GM21786 (cell line): ENCODE data around the gene TAS2R30.
"Not testable (repeated sequence)": the region's sequence is repeated elsewhere in the genome, so short reads cannot be mapped to it uniquely, and the experiment has no call there.

Source experiments
- ATAC-seq: cut with Tn5 transposase; IDR thresholded peaks from one replicate; pipeline ENCODE4 v1.9.1; 2021; ENCODE audit not compliant: unreplicated experiment

The TAS2R30 gene

DNA sequence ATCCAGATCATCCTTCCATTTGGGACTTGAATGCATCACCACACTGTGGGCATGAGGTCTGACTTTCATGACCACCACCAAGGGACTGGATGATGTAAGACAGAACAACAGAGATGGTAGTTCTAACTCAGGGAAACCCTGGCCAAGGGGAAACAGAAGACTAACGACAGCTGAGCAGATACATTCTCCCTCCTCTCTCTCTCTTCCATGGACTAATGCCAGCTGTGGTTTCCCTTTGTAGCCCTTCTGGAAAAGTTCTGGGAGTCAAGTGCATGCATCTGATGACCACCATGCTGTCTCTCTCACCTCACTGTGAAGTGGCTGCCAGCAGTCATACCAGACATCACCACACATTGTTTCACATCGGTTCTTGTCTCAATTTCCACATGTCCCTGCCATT is 3.4 kb downstream of the TAS2R30 start:
- no peak for ATAC-seq

GRCh38 chr12:11130382-11130781 is 4.1 kb downstream of the TAS2R30 start:
- ATAC-seq: no peak

DNA sequence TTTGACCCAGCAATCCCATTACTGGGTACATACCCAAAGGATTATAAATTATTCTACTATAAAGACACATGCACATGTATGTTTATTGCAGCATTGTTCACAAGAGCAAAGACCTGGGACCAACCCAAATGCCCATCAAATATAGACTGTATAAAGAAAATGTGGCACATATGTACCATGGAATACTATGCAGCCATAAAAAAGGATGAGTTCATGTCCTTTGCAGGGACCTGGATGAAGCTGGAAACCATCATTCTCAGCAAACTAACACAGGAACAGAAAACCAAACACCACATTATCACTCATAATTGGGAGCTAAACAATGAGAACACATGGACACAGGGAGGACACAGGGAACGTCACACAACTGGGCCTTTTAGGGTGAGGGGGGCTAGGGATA is 20.3 kb downstream of the TAS2R30 start:
- not testable (repeated sequence) for ATAC-seq

GRCh38 chr12:11111213-11111612 is 23.2 kb downstream of the TAS2R30 start:
- not testable (repeated sequence) for ATAC-seq

DNA sequence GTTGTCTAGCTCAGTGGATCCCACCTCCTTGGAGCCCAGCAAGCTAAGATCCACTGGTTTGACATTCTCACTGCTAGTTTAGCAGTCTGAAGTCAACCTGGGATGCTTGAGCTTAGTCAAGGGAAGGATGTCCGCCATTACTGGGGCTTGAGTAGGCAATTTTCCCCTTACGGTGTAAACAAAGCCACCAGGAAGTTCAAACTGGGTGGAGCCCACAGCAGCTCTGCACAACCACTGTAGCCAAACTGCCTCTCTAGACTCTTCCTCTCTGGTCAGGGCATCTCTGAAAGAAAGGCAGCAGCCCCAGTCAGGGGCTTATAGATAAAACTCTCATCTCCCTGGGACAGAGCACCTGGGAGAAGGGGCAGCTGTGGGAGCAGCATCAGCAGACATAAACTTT is 25.6 kb downstream of the TAS2R30 start:
- ATAC-seq: no peak

DNA sequence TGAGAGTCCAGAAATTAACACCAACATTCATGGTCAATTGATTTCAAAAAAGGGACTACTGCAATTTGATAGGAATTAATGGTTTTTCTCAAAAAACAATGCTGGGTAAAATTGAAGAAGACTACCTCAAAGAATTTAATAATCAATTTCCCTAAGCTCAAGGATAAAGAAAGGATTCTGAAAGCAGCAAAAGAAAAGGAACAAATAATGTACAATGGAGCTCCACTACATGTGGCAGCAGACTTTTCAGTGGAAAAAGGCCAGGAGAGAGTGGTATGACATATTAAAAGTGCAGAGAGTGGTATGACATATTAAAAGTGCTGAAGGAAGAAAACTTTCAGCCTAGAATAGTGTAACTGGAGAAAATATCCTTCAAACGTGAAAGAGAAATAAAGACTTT is 26.7 kb downstream of the TAS2R30 start:
- no peak for ATAC-seq

DNA sequence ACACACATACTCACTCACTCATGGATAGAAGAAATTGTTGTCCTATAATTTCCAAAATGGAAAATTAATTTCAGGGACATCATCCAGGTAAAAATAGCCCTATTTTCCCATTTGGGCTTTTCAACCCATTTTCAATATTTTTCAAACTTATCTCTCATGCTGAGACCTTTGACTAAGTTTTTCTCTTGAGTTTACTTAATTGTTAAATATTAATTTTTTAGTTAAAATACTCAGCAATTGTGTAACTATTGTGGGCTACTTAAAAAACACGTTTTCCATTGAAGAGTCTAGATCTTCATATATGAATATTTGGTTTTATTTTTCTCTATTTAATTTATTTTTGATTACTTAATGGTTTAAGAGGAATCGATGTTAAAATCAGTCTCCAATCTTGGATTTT is 28.2 kb downstream of the TAS2R30 start:
- no peak for ATAC-seq

DNA sequence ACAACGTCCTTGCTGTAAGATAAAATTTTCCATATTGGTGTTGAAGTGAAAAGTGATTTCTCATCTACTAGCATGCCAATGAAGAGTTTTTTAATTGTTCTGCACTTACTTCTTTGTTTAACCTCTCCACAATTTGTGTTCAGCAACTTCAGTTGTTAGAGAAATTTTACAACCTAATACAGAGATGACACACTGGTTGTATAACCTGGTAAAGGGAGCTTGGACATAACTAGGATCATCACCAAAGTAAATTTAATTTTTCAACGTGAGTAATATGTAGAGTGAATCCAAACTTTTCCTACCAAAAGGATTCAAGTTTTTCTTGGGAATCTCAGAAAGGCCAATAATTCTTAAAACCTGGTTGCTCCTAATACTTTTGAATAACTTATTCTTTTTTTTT is 28.9 kb downstream of the TAS2R30 start:
- ATAC-seq: no peak

DNA sequence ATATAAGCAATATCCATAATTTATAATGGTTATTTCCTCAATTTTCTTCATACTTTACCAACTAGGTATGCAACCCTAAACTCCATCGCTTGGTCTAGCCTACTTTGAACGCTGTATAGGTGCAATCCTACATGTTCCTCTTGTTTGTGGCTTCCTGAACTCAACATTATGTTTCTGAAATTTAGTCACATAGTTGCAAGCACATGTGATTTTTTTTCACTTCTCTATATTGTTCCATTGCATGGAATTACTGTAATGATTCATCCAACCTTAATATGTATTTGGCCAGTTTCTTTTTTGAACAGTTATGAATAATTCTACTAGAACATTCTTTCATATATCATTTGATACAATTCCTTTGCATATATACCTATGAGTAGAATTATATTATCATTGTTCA is 39.5 kb downstream of the TAS2R30 start:
- peak; percentile 52 for ATAC-seq

DNA sequence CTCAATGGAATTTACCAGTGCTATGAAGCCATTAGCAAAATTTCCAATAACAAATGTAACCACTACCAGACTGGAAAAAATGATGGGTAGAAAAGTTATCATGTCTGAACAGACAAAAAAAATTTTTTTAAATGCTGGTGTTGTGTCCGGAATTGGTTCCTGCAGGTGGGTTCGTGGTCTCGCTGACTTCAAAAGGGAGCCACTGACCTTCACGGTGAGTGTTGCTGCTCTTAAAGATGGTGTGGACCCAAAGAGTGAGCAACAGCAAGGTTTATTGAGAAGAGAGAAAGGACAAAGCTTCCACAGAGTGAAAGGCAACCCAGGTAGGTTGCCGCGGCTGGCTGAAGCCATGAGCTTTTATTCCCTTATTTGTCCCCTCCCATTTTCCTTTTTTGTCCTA is 42.3 kb downstream of the TAS2R30 start, which contains the start of gene TAS2R43:
TAS2R43 (minus strand) TSS at position 186 of the 400 bp plus-strand sequence; CDS start at position 102, 84 bp downstream.
- ATAC-seq: no peak

- no peak for ATAC-seq
Measured at GRCh38 chr12:11089246-11089645, 45.2 kb downstream of the TAS2R30 start.

- ATAC-seq: peak; percentile 73
Measured at GRCh38 chr12:11085419-11085818, 49.0 kb downstream of the TAS2R30 start.
